Measurements from ENCODE around the gene SLC24A4. TPM values are rescaled to one million over a fixed set of nuclear protein-coding genes. Genes with fewer than 3 reads are reported as not detected.

Gene SLC24A4
- total RNA-seq, 2 donors from 2014 or later: 0.11 to 0.17 TPM

- no peaks in the 10 kb centered on the region for H3K9me3 ChIP-seq
- intact Hi-C loops (cut with DNase I): no loop called here
- TF ChIP-seq CTCF (IDR thresholded peaks at IDR 0.05): no peak
- H3K4me1 ChIP-seq: no peaks in the 10 kb centered on the region
- H3K36me3 ChIP-seq: no peaks in the 10 kb centered on the region
- no peaks in the 10 kb centered on the region for H3K27me3 ChIP-seq
- no peak overlapping the region for H3K4me3 ChIP-seq
- H3K27ac ChIP-seq: no peak overlapping the region
- no peak overlapping the region for H3K9ac ChIP-seq (ENCODE audit: low read depth in 2 of 2, low read length in 2 of 2)
- DNase-seq: no peak
Measured at GRCh38 chr14:92473261-92473968, 150.4 kb downstream of the SLC24A4 start.

GRCh38 chr14:92473969-92474535 is 151.1 kb downstream of the SLC24A4 start:
- Histone ChIP-seq H3K36me3 (no peaks in the 10 kb centered on the region), H3K27me3 (no peaks in the 10 kb centered on the region), H3K4me3 (no peak overlapping the region), H3K9ac (ENCODE audit: low read depth in 2 of 2, low read length in 2 of 2) (no peak overlapping the region), H3K4me1 (no peaks in the 10 kb centered on the region), H3K9me3 (no peaks in the 10 kb centered on the region), H3K27ac (no peak overlapping the region)
- intact Hi-C loops (cut with DNase I): no loop called here
- TF ChIP-seq CTCF (IDR thresholded peaks at IDR 0.05): no peak
- no peak for DNase-seq

- no peak overlapping the region for H3K9ac ChIP-seq (ENCODE audit: low read depth in 2 of 2, low read length in 2 of 2)
- no peak overlapping the region for H3K27ac ChIP-seq
- no peaks in the 10 kb centered on the region for H3K27me3 ChIP-seq
- intact Hi-C loops (cut with DNase I): no loop called here
- no peaks in the 10 kb centered on the region for H3K4me1 ChIP-seq
- TF ChIP-seq CTCF (IDR thresholded peaks at IDR 0.05): no peak
- no peaks in the 10 kb centered on the region for H3K36me3 ChIP-seq
- H3K9me3 ChIP-seq: no peaks in the 10 kb centered on the region
- DNase-seq: no peak
- H3K4me3 ChIP-seq: no peak overlapping the region
Measured at GRCh38 chr14:92475037-92475436, 152.1 kb downstream of the SLC24A4 start.

GRCh38 chr14:92475451-92476187 is 152.7 kb downstream of the SLC24A4 start:
- intact Hi-C loops (cut with DNase I): no loop called here
- no peak for TF ChIP-seq CTCF (IDR thresholded peaks at IDR 0.05)
- Histone ChIP-seq H3K4me3 (no peak overlapping the region), H3K4me1 (no peaks in the 10 kb centered on the region), H3K36me3 (no peaks in the 10 kb centered on the region), H3K27me3 (no peaks in the 10 kb centered on the region), H3K9me3 (no peaks in the 10 kb centered on the region), H3K9ac (ENCODE audit: low read depth in 2 of 2, low read length in 2 of 2) (no peak overlapping the region), H3K27ac (no peak overlapping the region)
- no peak for DNase-seq

GRCh38 chr14:92480856-92481255 is 157.9 kb downstream of the SLC24A4 start:
- no peaks in the 10 kb centered on the region for H3K4me1 ChIP-seq
- TF ChIP-seq CTCF (IDR thresholded peaks at IDR 0.05): no peak

More at GRCh38 chr14:92480856-92481255, 157.9 kb downstream of the SLC24A4 start:
- no peaks in the 10 kb centered on the region for H3K27me3 ChIP-seq
- no peak overlapping the region for H3K4me3 ChIP-seq
- peak; percentile 10 for DNase-seq
- H3K36me3 ChIP-seq: no peaks in the 10 kb centered on the region
- H3K9me3 ChIP-seq: no peaks in the 10 kb centered on the region
- intact Hi-C loops (cut with DNase I): no loop called here
- no peak overlapping the region for H3K27ac ChIP-seq
- H3K9ac ChIP-seq (ENCODE audit: low read depth in 2 of 2, low read length in 2 of 2): no peak overlapping the region

Data from colonic mucosa (tissue), 4 donors.